GM21447 (cell line): ENCODE results near the gene CFAP74.

Experiments used
- ATAC-seq: cut with Tn5 transposase; IDR thresholded peaks from one replicate; pipeline ENCODE4 v1.9.1; 2021; ENCODE audit not compliant: unreplicated experiment

Gene CFAP74, protein sequence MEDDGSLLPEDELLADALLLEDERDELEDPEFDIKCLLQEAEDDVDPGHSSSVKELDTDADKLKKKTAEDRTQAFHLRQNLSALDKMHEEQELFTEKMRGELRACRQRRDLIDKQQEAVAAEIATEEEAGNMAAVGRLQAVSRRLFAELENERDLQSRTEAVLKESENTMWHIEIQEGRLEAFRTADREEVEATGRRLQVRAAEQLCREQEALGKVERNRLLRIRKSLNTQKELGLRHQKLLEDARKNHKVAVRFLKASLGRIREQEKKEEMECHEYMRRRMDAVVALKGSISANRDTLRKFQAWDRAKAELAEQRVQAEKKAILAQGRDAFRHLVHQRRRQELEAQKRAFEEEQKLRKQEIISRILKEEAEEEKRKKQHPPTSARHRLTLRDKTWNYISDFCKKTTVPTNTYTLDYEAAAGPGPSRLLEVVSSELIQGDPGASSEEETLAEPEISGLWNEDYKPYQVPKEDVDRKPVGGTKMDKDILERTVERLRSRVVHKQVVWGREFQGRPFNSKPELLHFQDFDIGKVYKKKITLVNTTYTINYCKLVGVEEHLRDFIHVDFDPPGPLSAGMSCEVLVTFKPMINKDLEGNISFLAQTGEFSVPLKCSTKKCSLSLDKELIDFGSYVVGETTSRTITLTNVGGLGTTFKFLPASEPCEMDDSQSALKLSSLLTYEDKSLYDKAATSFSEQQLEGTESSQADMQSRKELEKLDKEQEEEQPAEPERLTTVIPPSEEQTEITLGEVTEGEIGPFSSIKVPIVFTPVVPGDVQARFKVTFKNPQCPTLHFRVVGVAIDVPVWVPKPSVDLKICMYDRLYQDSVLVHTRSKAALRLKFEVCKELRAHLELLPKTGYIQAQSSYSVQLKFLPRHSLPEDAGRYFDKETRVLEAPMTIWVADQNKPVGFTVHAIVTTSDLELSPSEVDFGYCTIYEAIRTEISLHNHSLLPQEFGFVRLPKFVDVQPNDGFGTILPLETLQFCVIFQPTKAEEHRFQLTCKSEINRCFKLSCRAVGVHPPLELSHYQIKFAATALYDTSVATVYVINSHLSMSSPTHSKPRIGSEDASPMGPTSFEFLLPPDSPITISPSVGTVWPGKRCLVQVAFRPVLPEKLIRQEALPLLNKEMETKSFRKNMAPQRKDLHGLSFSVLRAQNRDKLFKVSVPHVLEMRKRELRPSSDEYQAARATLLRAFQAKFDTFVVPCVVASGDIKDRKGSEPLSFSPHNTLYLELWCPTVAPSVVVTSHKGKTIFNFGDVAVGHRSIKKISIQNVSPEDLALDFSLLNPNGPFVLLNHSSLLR (N-terminal part only)

DNA sequence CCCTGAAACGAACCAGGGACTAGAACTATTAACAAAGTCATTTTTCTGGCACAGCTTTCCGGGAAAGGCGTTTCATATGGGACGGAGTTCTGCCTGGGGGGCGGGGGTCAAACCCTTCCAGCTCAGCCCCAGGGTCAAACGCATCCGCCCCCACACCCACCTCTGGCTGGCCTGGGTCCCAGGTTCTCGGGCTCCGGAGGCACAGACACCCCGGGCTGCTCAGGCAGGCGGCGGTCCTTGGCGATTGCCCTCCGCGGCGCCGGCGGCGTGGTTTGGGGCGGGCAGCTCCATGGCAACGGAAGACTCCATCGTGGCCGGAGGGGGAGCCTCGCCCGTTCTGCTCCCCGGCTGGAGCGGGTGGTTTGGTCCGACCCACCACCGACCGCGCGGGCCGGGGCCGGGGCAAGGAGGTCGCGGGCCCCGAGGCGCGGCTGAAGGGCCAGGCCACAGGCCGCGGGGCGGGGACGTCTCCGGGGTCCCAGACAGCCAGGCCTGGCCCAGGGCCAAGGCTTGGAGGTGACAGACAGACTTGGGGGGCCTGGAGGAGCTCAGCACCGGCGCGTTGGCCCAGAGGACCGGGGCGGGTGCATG lies at the start of gene CFAP74:
Gene CFAP74 (minus strand): TSS at position 246 of the 591 bp plus-strand sequence. CDS start 12,830 bp downstream, outside the sequence.
- no peak for ATAC-seq

DNA sequence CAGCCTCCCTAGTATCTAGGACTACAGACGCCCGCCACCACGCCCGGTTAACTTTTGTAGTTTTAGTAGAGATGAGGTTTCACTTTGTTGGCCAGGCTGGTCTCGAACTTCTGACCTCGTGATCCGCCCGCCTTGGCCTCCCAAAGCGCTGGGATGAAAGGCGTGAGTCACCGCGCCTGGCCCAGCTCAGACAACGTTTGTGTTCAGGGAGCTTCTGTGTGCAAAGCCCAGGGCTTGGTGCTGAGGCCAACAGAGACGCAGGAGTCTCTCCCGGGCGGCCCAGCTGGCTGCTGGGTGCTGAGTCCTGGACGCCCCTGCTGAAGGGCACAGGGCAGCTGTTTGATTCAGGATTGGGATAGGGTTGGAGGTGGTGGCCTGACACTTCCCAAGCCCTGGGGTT lies 49.6 kb upstream of the CFAP74 start:
- ATAC-seq, result no peak

DNA sequence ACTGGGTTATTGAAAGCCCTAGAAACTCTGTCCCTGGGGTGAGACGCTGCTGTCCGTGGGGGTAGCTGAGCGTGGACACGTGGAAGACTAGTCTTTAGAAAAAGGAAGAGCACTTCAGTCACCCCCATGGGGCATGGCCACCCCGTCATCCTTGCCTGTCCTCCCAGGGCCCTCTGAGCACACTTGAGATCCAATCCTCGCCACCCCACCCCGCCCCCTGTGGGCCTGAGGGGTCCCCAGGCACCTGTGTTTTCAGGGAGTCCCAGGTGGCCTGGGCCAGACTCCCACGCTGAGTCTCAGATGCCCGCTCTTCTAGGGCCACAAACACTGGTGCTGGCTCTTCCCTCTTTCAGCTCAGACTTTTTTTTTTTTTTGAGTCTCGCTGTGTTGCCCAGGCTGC lies 49.2 kb upstream of the CFAP74 start:
- ATAC-seq, result no peak

DNA sequence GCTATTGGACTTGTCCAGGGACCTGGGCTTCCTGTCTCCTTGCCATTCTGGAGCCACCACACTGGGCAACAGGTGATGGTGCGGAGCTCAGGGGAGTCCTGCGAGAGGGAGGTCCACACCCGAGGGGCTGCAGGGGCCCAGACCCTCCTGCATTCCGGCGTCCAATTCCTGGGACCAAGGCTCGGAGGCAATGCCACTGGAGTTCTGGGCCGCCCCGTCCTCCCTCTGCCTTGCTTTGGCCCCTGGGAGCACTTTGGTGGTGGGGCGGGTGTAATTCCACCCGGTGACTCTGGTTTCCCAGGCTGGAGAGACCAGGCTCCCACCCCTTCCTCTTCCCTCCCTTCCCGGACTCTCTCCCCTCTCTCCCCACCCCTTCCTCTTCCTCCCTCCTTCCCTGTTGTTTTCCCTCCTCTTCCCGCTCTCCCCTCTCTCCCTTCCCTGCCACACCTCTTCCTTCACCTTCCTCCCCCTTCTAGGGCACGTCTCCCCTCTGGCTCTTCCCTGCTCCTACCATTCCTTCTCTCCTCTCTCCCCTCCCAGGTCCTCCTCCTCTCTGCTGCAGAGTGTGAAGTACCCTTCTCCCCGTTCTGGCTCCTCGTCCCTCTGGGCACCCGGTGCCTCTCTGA lies 48.6 kb upstream of the CFAP74 start:
- ATAC-seq, result no peak

DNA sequence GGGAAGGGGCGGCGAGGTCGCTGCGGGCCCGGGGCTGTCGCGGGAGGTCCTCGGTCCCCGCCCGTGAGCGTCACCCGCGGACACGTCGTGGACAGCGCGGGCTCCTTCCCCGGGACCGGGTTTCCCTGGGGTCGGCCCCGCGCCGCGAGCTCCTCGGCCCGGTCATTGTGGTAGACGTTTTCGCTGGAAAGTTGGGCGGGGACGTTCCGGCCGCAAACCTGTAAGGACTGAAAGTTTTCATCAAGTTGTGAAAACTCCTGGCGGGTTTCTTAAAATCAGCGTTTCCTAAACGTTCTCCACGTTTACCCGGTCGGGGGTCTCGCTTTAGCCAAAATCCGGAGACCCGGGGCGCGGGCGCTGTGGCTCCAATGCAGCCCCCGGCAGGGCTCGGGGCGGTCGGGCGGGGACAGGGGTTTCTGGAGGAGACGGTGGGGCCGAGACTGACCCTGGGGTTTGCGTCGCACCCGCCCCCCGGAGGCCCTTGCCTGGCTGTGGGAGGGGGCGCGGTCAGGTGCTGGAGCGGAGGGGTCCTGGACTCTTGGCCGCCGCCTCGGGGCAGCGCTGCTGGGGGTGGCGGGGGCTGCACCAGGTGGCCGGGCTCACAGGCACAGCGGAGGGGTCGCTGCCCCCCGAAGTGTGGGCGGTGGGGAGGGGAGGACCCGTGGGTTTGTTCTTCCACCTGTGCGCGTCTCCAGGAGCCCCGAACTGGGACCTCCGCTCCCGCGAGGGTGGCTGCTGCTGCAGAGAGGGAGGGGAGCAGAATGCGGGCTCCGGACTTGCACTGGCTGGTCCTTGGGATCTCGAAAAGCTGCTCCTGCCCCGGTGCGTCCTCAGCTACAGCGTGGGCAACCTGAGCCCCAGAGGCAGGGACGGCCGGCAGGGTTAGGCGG lies 47.5 kb upstream of the CFAP74 start:
- ATAC-seq, result no peak

DNA sequence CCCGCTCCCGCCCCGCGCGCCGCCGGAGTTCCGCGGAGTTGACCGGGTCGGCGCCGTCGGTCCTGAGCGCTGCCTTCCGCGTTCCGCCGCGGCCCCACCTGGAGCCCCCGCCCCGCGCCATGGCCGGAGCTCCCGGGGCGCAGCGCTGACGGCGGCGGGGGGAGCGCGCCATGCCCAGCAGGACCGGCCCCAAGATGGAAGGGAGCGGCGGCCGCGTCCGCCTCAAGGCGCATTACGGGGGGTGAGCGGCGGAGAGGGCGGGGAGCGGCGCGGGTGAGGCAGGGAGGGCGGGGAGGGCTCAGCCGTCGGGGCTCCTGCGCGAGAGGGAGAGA lies 46.8 kb upstream of the CFAP74 start:
- ATAC-seq, result no peak

DNA sequence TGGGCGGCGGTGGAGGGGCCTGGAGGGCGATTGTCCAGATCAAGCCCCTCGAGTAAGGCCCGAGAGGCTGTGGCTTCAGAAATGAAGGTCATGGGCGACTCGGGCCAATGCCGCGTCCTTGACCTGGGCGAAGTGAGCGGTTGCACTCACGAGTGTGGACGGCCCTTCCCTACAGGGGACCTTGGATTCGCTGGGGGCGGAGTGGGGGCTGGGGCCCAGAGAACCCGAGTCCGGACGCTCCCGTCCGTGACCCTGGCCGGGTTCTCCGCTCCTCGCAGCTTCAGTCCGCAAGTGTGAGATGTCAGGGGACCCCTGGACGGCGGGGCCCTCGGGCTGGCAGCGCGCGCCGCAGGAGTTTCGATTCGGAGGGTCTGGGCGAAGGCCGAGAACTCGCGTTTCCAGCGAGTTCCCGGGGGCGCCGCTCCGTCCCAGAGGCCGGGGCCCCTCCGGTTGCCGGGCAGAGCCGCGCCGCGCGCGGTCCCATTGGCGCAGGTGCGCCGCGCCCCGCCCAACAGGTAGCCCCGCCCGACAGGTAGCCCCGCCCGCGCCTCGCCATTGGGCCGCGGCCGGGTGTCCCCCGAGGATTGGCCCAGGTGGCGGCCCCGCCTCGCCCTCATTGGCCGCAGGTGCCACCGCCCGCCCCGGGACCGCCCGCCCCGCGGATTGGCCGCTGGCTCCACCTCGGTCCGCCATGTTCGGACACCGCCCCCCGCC lies 46.3 kb upstream of the CFAP74 start, which contains the start of gene PRKCZ:
Gene PRKCZ (plus strand): TSS at position 694 of the 714 bp plus-strand sequence. CDS start 220 bp downstream, outside the sequence.
- no peak for ATAC-seq

DNA sequence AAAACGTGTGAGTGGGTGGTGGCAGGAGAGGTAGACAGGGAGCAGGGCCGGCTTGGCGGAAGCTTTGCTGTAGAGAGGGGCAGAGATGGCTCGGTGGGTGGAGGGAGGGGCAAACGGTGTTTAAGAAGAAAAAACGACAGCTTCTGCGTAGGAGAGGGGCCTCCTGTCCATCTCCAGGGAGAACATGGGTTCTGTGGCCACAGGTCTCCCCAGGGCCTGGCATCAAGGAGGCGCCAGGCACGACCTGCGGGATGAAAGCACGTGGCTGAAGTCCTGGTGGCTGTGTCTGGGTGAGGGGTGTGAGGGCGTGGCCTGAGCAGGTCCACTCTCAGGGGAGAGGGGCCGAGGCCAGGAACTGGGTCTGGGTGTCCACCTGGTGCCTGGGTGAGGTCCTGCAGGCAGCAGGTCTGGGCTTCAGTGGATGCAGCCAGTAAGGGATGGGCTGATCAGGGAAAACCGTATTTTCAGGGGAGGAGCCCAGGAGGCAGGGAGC lies 45.7 kb upstream of the CFAP74 start:
- no peak for ATAC-seq

DNA sequence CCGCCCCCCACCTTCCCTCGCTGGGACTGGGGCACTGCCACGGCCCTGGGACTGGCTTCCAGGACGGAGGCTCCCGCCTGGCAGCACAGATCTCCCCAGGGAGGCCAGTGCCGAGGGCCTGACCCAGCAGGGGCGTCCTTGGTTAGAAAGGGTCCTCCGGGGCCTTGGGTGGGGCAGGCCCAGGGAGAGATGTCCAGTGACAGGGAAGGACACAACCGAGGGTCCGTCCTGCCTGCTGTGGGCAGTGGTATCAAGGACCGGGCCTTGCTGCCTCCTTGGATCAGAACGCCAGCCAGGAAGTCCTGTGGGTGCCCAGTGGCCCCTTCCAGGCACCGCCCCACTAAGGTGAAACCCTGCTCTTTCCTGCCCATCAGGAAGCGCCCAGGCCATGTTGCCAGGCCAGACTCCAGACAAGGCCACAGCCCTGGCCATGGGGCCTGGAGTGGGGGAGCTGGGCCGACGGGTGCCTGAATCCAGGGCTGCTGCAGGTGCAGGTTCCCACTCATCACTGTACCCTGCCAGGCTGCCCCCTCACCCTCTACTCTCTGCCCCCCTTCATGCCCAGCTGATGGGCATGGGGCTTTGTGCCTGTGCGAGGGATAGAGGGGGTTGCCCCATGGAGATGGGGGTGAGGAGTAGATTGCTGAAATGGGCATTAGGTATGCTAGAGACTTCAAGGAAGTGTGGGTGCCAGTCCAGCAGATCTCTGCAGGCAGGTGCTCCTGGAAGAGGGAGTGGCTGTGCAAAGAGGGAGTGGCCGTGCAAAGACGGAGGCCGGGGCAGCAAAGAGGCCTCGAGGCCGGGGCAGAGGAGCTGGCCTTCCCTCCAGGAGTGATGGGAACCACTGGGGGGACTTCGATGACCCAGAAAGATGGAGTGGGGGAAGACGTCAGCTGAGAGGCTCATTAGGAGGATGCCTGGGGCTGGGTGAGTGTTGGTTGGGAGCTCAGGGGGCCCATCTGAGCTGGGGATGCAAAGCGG lies 44.5 kb upstream of the CFAP74 start:
- no peak for ATAC-seq

DNA sequence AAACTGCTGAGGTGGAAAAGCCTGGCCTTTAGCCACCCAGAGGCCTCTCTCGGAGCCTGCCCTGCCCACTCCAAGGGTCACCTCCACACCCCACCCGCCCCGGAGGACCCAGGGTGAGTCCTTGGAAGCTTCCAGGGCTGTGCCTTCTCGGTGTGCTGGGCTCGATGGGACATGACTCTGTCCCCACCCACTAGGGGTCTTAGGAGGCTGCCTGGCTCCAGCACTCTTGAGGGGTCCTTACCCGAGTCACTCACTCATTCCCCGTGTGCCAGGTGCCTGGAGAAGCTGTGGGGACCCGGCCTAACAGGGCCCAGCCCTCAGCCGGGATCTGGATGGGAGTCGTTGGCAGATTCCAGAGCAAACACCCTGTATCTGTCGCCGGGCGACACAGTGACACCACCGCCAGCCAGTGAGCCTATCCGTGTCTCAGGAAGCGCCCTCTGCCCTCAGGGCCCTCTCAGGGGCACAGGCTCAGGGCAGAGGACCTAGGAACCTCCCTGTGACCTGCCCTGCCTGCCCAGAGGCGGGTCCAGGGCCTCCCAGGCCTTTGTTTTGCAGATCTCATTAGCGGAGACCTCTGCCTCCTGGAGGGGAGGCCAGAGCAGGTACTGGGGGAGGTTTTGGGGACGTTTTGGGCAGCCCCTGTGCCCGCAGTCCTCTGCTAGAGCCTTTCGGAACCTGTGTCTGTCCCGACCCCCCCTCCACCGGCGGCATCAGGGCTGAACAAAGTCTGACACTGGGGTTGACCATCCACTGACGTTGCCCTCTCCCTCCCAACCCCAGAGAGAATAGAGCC lies 43.6 kb upstream of the CFAP74 start:
- no peak for ATAC-seq

DNA sequence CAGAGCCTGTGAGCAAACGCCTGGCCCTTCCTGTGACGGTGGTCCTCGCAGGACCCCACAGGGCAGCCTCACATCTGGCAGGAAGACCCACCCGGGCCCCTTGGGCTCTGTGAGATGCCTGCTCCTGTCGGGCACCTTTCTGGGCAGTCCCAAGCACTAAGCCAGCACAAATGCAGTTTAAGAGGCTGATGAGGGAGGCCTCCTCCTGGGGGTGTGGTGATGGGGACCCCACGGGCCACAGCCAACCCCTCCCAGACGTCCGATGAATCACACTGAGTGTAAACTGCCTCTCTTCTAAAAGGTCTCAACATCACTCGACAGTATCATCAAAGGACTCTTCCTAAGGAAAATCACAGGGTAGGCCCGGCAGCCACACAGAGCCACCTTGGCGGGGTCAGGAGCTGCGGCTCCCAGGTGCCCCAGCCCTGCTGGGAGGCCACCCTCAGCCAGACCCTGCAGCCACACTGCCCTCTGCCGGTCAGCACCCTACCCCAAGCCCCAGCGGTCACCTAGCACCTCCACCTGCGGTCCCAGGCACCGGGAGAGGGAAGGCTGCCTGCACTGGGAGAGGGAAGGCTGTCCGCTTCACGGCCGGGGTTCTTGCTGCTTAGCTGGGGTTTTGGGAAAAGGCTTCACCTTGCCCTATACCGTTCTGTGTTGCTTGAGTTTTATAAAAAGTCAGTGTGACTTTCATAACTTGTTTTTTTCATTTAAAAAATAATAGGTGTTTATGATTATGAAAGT lies 42.8 kb upstream of the CFAP74 start:
- ATAC-seq, result no peak

DNA sequence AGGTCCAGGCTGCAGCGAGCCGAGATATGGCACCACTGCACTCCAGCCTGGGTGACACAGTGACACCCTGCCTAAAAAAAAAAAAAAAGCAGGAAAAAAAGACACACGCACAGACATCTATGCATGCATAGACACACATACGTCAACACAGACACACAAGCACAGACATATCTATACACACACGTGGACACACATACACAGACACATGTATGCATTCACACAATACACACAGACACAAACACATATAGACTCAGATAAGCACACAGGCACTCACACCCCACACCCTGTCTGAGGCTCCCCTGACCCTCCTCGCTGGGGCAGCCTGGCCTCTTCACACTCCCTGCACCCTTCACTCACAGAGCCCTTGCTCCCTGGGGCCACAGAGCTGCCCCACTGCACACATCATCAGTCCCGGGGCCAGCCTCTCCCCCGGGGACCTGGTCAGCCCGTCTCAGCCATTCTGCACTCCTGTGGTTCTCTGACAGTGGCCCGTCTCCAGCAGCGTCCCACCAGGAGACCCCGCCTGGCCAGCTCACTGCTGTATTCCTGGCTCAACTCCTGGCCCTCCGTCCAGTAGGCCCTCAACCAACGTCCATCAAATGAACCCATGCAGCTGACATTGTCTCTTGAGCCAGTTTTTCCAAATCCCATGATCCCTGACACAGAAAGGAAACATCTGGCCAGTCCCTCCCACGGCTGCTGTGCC lies 42.0 kb upstream of the CFAP74 start:
- ATAC-seq, result no peak

DNA sequence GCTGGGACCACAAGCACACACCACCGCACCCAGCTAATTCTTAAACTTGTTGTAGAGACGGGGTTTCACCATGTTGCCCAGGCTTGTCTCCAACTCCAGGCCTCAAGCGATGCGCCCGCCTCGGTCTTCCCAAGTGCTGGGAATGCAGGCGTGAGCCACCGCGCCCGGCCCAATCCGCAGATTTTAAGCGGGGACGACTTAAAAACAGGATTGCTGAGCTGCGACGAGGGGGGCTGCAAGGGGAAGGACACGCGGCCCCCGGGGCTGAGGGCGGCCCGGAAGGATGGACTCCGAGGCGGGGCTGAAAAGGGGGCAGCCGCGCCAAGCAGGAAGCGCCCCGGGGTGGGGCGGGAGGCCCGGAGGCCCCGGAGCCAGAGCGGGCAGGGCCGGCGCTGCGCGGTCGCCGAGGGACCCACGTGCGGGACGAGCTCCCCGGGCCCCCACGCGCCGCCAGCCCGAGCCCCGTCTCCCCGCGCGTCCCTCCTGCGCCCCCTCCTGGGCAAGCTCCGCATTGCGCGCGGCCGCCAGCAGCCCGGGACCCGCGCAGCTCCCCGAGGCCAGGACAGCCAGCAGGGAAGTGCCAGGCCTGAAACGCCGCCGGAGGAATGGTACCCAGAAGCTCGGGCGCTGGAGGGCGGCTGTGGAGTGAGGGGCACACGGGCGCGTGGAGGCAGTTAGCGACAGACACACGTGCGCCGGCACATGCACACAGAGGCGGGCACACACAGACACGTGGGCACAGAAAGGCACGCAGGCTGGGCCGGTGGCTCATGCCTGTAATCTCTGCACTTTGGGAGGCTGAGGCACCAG lies 41.1 kb upstream of the CFAP74 start:
- ATAC-seq, result no peak

DNA sequence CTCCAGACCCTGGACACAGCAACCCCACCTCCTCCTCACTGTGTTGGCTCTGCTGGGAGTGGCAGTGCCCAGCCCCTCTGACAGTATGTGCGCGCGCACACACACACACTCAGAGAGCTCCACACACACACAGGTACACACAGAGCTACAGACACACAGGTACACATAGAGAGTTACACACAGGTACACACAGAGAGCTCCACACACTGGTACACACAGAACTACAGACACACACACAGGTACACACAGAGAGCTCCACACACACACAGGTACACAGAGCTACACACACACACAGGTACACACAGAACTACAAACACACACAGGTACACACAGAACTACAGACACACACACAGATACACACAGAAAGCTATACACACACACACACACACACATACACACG lies 40.3 kb upstream of the CFAP74 start:
- ATAC-seq, result no peak
